Fibroblast of the conjunctiva (primary cell): ENCODE results near the gene STAT4.

Experiments used
- DNase-seq: peaks from one replicate; pipeline ENCODE4 v3.0.0-alpha.2; 2010; ENCODE audit warnings: low read depth

The STAT4 gene

DNA sequence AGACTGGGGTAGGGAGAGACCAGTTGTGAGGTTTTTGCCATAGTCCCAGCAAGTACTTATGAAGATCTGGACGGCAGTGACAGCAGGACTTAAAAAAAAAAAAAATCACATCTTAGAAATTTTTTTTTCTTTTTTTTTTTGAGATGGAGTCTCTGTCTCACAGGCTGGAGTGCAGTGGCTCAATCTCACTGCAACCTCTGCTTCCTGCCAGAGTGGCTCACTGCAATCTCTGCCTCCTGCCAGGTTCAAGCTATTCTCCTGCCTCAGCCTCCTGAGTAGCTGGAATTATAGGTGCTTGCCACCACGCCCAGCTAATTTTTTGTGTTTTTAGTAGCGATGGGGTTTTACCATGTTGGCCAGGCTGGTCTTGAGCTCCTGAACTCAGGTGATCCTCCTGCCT, 22.4 kb upstream of the STAT4 start:
- no peak for DNase-seq

DNA sequence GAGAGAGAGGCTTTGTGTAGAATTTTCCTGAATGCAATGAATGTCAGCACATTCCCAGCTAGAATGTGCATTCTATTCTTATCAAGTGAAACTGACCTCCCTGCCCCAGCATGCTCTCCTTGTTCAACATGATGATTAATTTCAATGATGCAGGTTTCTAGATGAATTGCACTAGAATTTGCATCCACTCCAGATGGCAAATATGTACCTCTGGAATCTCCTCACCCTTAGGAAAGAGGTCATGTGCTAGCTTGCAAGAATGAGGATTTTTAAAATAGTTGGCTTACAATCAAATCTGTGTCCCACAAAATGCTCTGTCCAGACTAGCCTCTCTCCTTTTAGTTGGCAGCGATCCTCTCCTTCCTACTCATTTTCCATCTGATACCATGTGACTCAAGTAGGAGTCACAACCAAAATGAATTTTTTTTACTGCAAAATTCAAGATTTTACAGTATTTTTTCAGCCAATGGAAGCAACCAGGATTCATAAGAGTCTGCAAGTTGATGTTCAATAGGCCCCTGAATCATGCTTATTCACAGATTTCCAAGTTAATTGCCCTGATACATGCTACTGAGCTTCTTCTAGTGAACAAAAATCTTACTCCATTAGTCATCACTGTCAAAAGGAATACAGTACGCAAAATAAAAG, 21.0 kb upstream of the STAT4 start:
- peak; percentile 77 for DNase-seq

DNA sequence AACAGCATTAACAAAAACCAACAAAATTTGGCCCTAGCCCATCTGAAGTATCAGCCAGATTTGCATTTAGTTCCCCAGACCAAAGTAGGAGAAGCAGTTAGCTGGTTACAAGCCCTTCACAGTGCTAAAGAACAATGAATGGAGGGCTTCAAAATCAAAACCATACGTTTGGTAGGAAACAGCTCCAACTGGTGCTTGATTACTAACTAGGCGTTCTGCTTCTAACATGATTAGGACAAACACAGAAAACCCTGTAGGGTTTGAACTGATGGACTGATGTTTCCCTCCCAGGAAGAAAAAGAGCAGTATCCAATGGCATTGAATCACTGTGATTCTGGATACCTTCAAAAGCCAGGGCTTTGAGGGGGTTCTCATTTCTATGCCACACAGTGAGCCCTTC, 20.5 kb upstream of the STAT4 start:
- peak; percentile 18 for DNase-seq

DNA sequence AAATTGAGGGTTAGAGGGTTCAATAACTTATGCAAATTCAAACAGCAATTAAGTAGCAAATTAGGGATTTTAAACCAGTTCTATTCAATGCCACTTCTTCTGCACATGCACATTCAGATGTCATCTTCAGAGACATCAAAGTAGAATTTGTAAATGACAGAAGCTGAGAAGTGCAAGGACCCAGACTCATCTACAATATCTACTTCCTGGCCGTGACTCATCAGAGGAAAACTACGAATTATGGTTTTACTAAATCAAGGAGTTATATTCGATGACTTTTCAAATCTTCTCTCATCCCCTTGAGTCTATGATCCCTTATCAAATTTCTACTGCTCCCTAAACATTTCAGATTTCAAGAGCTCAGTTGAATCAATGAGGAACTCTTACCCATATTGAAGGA, 20.0 kb upstream of the STAT4 start:
- no peak for DNase-seq

DNA sequence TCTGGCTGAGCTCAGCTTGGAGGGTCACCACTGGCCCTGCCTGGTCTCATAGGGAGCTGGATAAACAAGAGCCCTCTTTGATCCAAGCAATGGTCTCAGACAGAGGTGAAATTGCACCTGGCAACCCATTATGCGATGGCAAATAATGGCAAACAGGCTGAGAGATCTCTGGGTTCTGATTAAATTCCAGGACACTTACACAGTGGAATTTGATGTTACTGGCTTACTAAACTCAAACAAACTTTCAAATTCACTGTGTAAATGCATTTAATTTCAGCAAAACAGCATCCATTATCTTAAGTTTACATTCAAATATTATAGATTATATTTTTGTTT, 19.5 kb upstream of the STAT4 start:
- no peak for DNase-seq

DNA sequence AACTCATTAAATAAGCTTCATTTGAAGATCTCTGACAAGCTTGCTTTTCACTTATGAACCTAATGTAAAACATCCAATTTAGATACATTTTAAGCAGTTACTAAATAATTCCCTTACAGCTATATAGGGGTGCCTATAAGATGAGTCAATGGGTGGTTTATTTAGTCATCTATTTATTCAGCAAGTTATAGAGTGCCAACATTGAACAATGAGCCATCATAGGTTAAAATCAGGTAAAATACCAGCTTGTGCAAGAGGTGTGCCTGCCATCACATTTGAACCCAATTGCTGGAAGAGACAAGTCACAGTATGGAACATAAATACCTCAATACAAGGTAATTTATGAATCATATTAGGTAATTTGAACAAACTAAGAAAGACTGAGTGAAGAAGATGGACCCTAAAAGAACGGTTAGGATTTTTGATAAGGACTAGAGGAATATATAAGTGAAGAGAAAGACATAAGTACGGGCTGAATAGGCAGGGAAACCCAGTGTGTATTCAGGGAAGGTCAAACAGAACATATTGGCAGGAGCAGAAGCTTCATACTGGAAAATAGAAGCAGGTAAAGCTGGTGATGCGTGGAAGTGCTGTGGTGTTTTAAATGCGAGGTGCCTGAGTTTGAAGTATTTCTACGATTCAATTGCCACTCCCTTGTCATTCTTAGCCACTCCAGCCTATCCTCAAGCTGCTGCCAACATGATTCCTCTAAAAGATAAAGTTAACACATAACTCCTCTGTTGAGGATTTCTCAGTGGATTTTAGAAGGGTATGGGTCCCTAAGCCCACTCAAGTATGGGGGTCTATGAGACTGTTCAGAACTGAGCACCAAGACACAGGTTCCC, 18.9 kb upstream of the STAT4 start:
- no peak for DNase-seq

DNA sequence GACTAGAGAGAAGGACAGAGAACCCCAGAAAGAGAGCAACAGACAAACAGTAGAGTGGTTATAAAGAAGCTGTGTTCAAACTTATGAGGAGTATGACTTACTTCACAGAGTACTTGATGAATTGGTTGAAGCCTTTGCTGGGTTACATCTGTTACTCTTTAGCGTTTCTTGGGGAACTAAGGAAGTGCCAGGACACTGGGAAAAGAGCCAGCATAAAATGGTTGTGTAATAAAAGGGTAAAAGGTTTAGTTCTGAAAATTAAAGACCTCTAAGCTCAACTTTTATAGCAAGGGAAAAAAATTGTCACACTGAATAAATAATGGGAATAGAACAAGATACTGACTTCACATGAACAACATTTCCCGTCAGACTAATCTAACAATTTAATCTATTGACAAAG, 17.0 kb upstream of the STAT4 start:
- DNase-seq = peak; percentile 88

DNA sequence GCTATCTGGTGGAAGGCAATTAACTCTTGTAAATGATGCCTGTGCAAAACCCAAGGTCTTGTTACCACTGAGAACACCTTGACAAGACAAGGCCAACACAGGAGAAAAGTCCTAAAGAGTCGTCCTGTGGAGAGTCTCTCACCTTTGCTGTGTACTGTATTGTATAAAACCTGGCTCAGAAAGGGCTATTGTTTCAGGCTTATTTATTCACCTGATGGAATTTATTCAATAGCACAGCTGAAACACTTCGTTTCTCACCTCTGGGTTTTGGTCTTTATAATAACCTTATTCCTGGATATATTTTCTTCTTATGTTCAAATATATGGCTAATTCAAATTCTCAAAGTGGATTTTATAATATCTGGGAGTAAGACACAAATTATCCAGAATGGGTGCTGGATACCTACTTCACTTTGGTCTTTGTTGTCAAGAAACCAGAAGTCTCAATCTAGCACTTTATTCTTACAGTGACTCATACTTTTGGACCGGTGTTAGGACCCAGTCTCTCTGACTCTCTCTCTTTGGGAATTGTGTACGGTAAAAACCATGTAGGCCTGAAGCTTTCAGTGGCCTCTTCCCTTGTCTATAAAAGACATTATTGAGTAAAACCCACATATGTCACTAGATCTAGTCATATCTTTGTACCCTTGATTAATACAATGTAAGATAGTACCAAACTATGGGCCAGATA, 16.1 kb upstream of the STAT4 start:
- DNase-seq = no peak

DNA sequence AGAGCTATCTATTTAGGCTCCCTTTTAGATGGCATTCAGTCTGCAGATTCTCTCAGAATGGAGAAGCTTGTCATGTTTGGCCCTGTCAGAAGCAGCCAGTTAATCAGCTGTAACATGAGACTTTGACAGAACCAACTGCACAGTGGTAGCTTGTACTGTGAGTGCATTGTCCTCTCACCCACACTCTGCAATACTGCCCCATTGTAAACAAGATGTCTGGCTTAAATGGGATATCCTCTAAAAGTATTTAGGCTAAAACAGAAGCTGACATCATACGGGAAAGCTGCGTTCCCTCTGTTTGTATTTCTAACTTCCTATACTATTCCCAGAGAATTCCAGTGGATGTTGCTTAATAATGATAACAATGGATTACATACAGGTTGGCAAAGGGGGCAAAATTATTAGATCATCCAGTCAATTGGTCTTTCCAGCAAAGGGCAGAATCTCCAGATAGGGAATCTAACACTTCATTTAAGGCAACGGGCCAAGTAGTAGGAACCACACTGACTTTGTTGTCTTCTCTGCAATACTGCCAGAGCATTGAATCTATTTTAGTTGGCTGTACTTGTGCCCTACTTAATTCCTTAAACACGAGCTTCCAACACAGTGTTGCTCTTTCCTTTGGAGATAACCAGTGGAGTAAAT, 15.4 kb upstream of the STAT4 start:
- DNase-seq = peak; percentile 58

DNA sequence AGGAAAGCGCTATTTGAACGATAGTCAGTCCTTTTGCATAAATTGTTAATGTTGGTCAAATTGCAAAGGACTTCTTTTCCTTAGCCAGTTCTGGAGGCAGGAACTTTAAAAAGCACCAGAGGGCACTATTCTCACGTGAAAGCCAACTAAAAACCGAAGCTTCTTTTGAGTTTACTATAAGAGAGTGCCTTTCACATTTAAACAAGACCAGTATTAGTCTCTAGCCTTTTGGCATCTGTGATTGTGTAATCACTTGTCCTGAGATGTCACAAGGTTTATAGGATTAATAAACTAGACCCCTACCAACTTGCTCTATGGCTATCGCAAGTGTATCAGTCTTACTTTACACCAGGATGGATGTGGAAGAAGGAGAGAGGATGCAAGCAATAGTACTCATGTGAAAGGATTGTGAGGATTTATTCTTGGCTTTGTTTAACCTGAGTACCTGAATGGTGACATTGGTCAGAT, 14.4 kb upstream of the STAT4 start:
- DNase-seq = peak; percentile 44

DNA sequence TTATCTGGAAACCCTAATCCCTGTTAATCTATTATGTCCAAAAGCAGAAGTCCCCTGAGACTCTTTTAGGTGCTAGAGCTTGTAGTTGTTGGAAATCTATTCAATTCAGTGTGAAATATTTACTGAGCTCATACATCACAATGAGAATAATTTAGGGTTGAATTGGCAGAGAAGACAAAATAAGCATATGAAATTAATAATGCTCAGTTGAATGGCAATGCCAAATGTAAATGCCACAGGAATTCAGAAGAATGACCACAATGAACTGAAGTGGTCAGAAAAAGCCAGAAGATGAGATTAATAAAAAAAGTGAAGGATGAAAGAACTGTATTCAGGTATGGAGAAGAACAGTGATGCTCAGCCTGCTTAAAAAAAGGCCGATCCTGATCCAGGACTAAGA, 8.0 kb upstream of the STAT4 start:
- no peak for DNase-seq

DNA sequence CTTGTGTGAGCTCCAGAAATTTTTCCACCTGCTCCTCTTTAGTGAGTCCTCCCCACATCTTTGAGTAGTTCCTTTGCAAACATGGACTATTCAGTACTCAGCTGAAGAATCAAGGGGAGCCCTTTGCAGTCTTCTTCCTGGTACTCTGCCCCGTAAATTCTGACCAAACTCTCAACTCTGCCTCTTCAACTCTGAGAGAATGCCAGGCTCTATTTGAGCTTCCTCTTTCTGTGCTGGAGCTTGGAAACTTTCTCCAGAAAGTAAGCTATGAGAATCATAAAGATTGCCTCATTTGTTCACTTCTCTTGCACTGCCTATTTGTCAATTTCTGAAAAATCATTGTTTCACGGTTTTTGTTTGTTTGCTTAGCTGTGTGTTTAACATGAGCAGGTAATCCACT, 7.4 kb upstream of the STAT4 start:
- DNase-seq = no peak

DNA sequence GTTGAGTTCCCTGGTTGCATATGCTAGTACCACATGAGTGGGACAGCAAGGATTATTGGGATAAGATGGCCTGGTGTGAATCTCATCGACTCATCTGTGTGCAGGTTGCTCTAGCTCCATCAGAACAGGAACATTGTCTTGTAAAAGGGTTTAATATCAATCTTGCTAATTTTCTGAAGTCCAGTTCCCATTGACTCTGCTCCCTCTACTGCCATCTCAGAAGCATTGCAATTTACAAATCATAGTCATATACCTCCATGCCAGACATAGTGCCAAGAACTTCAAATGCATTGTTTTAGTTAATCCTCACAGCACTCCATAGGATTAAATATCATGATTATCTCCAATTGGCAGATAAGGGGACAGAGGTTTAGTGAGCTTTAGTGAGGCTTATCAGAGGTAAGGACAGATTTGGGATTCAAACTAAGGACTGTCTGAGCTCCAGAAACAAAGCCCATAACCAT, 4.8 kb upstream of the STAT4 start:
- DNase-seq = peak; percentile 59

DNA sequence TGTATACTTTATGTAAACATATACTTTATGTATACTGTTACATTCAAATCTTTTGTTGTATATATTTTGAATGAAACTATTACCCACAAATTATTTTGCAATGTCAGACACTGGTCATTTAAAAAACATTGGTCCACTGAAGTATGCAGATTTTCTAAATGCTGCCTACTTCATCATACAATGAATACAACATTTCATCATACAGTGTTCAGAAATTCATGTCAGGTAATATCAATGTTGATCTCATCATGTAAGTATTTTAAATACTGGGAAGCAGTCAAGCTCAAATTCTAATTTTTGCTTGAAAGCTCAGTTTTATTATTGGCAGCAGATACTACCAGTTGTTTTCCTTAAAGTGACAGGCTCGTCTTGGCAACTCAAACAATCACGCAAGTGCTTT, 2.9 kb upstream of the STAT4 start:
- no peak for DNase-seq

DNA sequence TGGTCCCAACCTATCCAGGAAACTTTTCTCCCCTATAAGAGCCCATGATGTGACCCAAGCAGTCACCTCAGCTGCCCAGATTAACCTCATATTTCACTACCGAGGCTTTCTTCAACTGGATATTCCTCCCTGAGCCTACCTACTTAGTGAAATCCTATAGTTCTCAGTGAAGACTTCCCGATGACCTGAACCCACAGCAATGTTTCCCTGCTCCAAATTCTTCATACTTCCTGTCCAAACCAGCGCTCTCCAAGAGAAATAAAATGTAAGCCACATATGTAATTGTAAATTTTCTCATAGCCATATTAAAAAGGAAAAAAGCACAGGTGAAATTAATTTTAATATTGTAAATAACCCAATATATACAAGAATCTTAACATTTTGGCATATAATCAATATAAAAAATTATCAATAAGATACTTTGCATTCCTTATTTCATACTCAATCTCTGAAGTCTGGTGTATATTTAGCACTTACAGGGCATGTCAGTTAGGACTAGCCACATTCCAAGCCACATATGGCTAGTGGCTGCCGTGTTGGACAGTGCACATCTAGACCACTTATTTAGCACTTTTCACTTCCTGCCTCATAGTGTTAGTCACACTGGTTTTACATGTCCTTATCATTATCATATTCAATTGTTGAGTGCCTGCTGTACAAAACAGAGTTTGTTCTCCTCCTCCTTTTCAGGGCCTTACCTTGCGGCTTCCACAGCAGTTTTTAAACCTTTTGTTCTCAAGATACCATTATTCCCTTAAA, 1.9 kb upstream of the STAT4 start:
- DNase-seq = no peak

DNA sequence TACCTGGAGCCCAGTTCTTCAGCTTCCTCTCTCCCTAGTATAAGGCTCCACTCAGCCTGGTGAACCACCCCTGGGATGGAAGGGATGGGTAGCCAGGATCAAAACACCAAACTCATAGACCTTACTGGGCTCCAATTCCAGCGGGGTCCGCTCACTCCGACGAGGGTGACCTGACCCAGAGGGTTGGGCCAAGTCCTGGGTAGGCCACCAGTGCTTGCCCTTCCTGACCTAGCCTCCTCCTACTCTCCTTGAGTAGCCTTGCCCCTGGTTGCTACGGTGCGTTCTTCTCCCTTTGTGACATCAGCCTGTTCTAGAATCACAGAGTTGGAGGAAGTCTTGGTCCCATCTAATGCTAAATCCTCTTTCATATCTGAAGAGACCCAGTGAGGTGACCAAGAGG, 537 bp upstream of the STAT4 start:
- no peak for DNase-seq

DNA sequence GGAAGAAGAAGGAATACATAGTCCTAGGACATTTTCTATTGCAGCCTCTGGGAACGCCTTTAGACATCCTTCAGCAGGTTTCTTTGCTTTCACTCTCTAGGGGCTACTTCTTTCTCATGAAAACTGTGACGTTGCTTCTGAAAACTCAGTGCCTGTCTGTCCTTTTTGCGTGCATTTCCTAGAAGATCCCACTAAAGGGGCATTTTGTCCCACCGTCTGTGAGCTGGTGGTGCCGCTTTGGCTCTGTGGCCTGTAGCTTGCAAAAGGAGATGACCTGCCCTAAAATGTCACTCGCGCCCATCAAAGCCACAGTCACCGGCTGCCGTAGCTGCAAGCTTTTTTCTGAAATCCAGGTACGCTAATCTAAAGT, 579 bp downstream of the STAT4 start:
- DNase-seq = no peak

DNA sequence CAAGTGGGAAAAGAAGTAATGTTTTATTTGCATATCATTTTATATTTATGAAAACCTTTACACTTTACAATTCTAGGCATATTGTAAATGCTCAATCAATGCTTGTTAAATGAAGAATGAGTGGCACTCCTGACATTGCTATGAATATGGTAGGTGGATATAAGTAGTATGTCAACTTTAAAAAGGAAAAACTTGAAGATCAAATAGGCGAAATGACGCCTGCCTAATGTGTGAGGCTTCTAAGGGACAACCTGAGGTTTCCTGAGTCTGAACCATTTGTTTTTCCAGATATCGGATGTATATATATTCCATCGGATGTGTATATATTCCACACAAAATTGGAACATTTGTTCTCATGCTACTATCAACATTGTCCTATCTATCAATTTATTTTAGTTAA, 1.4 kb downstream of the STAT4 start:
- DNase-seq = no peak

DNA sequence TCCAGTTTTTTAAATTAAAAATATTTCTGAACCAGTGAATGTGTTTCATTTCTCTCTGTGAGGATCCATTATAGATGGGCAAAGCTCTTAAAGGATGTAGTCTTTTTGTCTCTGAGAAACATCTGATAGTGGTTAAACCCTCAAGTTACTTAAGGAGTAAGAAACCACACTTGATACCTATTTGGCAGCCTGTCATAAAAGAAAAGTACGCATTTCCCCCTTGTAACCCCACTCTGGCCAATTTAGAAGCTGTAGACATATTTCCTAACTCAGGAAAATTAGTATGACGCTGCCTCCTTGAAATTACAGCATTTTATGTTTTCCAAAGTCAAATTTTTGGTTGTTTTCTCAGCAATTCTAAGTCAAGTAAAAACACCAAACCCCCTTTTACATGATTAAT, 2.0 kb downstream of the STAT4 start:
- no peak for DNase-seq

DNA sequence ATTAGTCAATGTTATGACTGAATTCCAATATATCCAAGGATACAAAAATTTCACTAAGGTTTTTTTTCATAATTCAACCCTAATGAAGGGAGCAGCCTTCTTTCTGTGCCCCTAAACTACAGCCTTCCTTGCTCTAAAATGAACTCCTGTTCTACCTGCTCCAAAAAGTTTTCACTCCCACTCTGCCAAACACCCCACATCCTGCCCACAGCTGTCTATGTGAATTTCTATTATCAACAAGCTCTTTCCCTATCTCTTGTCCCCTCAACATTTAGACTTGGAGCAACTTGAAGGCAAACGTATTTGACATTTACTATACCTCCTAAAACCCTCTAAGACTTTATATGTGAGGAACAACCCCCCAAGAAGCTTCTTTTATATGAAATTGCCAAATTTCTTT, 2.5 kb downstream of the STAT4 start:
- DNase-seq = no peak

DNA sequence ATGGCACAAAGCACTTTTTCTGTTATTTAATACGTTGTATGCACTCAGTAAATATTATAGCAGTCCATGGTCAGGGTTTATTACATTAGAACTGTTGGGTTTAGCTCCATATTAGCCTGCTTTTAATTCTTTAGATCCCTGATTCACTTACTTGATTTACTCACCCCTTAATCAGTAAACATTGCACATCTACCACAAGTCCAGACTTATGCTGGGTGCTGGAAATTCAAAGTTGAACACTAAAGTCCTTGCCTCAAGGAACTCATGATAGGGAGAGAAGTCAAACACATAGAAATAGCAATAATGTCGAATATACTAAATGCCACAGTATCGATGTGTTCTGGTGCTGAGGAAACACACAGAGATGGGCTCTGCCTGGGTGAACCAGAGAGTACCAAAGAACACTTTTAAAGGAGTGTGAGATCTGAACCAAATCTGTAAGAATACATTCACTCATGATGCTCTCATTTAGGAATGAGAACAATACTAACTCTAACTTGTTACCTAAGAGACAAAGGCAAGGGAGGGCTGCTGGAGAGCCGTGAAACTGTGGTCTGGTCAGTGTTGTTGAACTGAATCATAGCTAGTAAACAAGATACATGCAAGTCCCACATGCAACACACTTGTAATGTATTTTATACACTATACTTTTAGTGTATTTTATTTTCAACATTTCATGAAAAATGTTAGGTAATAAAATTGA, 4.9 kb downstream of the STAT4 start:
- no peak for DNase-seq
